HG02571 (cell line): ENCODE data around the gene FGD2.
A peak's percentile ranks its signal among the peaks of the same experiment; 100 is the strongest.
"Not testable (repeated sequence)": the region's sequence is repeated elsewhere in the genome, so short reads cannot be mapped to it uniquely, and the experiment has no call there.

Experiments used
- ATAC-seq: cut with Tn5 transposase; IDR thresholded peaks from one replicate; pipeline ENCODE4 v1.9.1; 2021; ENCODE audit warnings: mild to moderate bottlenecking, moderate library complexity; ENCODE audit not compliant: unreplicated experiment

The FGD2 gene

GRCh38 chr6:37038292-37039198, 33.1 kb downstream of the FGD2 start:
- no peak for ATAC-seq

- no peak for ATAC-seq
Observed at GRCh38 chr6:37039958-37040357, 34.5 kb downstream of the FGD2 start.

GRCh38 chr6:37041521-37041920, 36.1 kb downstream of the FGD2 start:
- ATAC-seq = no peak

GRCh38 chr6:37042150-37042549, 36.7 kb downstream of the FGD2 start:
- no peak for ATAC-seq

- ATAC-seq = not testable (repeated sequence)
Observed at GRCh38 chr6:37043091-37043490, 37.6 kb downstream of the FGD2 start.

GRCh38 chr6:37047346-37047688, 41.9 kb downstream of the FGD2 start:
- ATAC-seq = no peak

- ATAC-seq = no peak
Observed at GRCh38 chr6:37047689-37048402, 42.4 kb downstream of the FGD2 start.

- no peak for ATAC-seq
Observed at GRCh38 chr6:37048403-37048850, 43.0 kb downstream of the FGD2 start.

GRCh38 chr6:37048851-37049757, 43.6 kb downstream of the FGD2 start:
- ATAC-seq = peak; percentile 67

- ATAC-seq = no peak
Observed at GRCh38 chr6:37049758-37050044, 44.2 kb downstream of the FGD2 start.

- ATAC-seq = no peak
Observed at GRCh38 chr6:37050045-37050853, 44.8 kb downstream of the FGD2 start.

- ATAC-seq = no peak
Observed at GRCh38 chr6:37050854-37051137, 45.3 kb downstream of the FGD2 start.

GRCh38 chr6:37051138-37052026, 45.9 kb downstream of the FGD2 start:
- ATAC-seq = no peak

GRCh38 chr6:37052027-37052628, 46.7 kb downstream of the FGD2 start:
- no peak for ATAC-seq

- ATAC-seq = no peak
Observed at GRCh38 chr6:37053683-37054082, 48.2 kb downstream of the FGD2 start.

- ATAC-seq = no peak
Observed at GRCh38 chr6:37054171-37054570, 48.7 kb downstream of the FGD2 start.

- no peak for ATAC-seq
Observed at GRCh38 chr6:37054580-37054979, 49.1 kb downstream of the FGD2 start.

GRCh38 chr6:37056112-37056403, 50.6 kb downstream of the FGD2 start:
- ATAC-seq = no peak

GRCh38 chr6:37056439-37057127, 51.1 kb downstream of the FGD2 start:
- ATAC-seq = no peak
